Type B pancreatic cell (in vitro differentiated cells): Measurements from ENCODE around the gene SPATA6. TPM values are rescaled to one million over a fixed set of nuclear protein-coding genes. Genes with fewer than 3 reads are reported as not detected.
"Not testable (repeated sequence)": the region's sequence is repeated elsewhere in the genome, so short reads cannot be mapped to it uniquely, and the experiment has no call there.

ENCODE experiments used
- DNase-seq: peaks from one replicate; pipeline ENCODE4 v3.0.0; 2021; ENCODE audit warnings: mixed read lengths; ENCODE audit not compliant: unreplicated experiment; ENCODE audit errors: extremely low spot score
- H3K27ac Mint-ChIP-seq: 2 replicates; pipeline ENCODE4 v1.8.0; 2021; ENCODE audit warnings: mild to moderate bottlenecking, mixed read lengths
- H3K27me3 Mint-ChIP-seq: 2 replicates; pipeline ENCODE4 v1.8.0; 2021; ENCODE audit warnings: mixed read lengths
- H3K36me3 Mint-ChIP-seq: 2 replicates; pipeline ENCODE4 v1.8.0; 2021; ENCODE audit warnings: mixed read lengths
- H3K4me1 Mint-ChIP-seq: one replicate; pipeline ENCODE4 v1.8.0; 2021; ENCODE audit warnings: mixed read lengths; ENCODE audit not compliant: unreplicated experiment
- H3K4me3 Mint-ChIP-seq: 2 replicates; pipeline ENCODE4 v1.8.0; 2021; ENCODE audit warnings: mild to moderate bottlenecking, mixed read lengths
- H3K9me3 Mint-ChIP-seq: 2 replicates; pipeline ENCODE4 v1.8.0; 2021; ENCODE audit warnings: mixed read lengths
- total RNA-seq: library from RNA; stranded (reverse); gene quantifications from 2 replicates; pipeline ENCODE4 v1.2.1, GENCODE V29; 2021; ENCODE audit warnings: low replicate concordance
- TF ChIP-seq, protein P1 (sequence below): fragments of 200-600 bp; sonication (generic); conservative IDR thresholded peaks from 2 replicates; pipeline ENCODE4 v1.5.0; 2021; ENCODE audit warnings: antibody characterized with exemption, mild to moderate bottlenecking

Gene SPATA6
- total RNA-seq, 1 donor from 2014 or later, result 23.5 TPM

GRCh38 chr1:48448932-48449331 lies 23.1 kb downstream of the SPATA6 start:
- Mint-ChIP-seq H3K9me3 (no peaks in the 10 kb centered on the region), H3K27me3 (no peaks in the 10 kb centered on the region), H3K4me3 (no peak overlapping the region), H3K27ac (no peak overlapping the region), H3K36me3 (peaks cover 8% of the 10 kb centered on the region), H3K4me1 (no peaks in the 10 kb centered on the region)
- no peak for DNase-seq
- TF ChIP-seq, protein P1, sequence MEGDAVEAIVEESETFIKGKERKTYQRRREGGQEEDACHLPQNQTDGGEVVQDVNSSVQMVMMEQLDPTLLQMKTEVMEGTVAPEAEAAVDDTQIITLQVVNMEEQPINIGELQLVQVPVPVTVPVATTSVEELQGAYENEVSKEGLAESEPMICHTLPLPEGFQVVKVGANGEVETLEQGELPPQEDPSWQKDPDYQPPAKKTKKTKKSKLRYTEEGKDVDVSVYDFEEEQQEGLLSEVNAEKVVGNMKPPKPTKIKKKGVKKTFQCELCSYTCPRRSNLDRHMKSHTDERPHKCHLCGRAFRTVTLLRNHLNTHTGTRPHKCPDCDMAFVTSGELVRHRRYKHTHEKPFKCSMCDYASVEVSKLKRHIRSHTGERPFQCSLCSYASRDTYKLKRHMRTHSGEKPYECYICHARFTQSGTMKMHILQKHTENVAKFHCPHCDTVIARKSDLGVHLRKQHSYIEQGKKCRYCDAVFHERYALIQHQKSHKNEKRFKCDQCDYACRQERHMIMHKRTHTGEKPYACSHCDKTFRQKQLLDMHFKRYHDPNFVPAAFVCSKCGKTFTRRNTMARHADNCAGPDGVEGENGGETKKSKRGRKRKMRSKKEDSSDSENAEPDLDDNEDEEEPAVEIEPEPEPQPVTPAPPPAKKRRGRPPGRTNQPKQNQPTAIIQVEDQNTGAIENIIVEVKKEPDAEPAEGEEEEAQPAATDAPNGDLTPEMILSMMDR, result no peak

GRCh38 chr1:48444186-48444585 lies 27.8 kb downstream of the SPATA6 start:
- H3K4me1 Mint-ChIP-seq, H3K27ac Mint-ChIP-seq, H3K4me3 Mint-ChIP-seq, DNase-seq, H3K27me3 Mint-ChIP-seq, H3K9me3 Mint-ChIP-seq: not testable (repeated sequence)
- H3K36me3 Mint-ChIP-seq, result peaks cover 13% of the 10 kb centered on the region

GRCh38 chr1:48442864-48443619 lies 29.0 kb downstream of the SPATA6 start:
- Mint-ChIP-seq H3K9me3 (no peaks in the 10 kb centered on the region), H3K27ac (peak overlapping the region; percentile 85), H3K27me3 (no peaks in the 10 kb centered on the region), H3K4me1 (peaks cover 4% of the 10 kb centered on the region), H3K36me3 (peaks cover 21% of the 10 kb centered on the region), H3K4me3 (no peak overlapping the region)
- no peak for DNase-seq
- TF ChIP-seq, protein P1, result no peak

DNA sequence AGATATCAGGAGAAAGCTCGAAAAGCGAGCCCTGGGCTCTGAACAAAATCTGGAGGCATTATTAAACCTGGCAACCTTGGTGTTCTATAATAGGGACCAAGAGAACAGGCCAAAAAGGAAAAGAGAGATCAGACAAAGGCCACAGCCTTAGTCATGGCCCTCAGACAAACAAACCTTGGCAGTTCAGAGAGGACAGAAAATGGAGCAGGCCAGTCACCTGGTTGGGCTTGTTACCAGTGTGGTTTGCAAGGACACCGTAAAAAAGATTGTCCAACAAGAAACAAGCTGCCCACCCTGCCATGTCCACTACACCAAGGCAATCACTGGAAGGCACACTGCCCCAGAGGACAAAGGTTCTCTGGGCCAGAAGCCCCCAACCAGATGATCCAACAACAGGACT lies 31.2 kb downstream of the SPATA6 start:
- not testable (repeated sequence) for H3K27ac Mint-ChIP-seq

GRCh38 chr1:48439380-48439779 lies 32.6 kb downstream of the SPATA6 start:
- peaks cover 24% of the 10 kb centered on the region for H3K36me3 Mint-ChIP-seq
- no peak for DNase-seq
- no peak overlapping the region for H3K27ac Mint-ChIP-seq
- H3K4me1 Mint-ChIP-seq, result peaks cover 4% of the 10 kb centered on the region
- TF ChIP-seq, protein P1, result no peak
- no peaks in the 10 kb centered on the region for H3K27me3 Mint-ChIP-seq
- H3K9me3 Mint-ChIP-seq, result no peaks in the 10 kb centered on the region
- H3K4me3 Mint-ChIP-seq, result no peak overlapping the region

More for the DNA sequence above, 31.2 kb downstream of the SPATA6 start:
- not testable (repeated sequence) for H3K27me3 Mint-ChIP-seq, H3K4me3 Mint-ChIP-seq, H3K9me3 Mint-ChIP-seq, H3K4me1 Mint-ChIP-seq, DNase-seq
- peaks cover 21% of the 10 kb centered on the region for H3K36me3 Mint-ChIP-seq

- not testable (repeated sequence) for H3K9me3 Mint-ChIP-seq, H3K27me3 Mint-ChIP-seq
- peaks cover 19% of the 10 kb centered on the region for H3K36me3 Mint-ChIP-seq
Observed at GRCh38 chr1:48437379-48437778, 34.6 kb downstream of the SPATA6 start.

GRCh38 chr1:48435312-48436002 lies 36.5 kb downstream of the SPATA6 start:
- H3K27me3 Mint-ChIP-seq, H3K27ac Mint-ChIP-seq, H3K4me1 Mint-ChIP-seq, H3K9me3 Mint-ChIP-seq, H3K4me3 Mint-ChIP-seq, DNase-seq: not testable (repeated sequence)
- peaks cover 19% of the 10 kb centered on the region for H3K36me3 Mint-ChIP-seq

More at GRCh38 chr1:48437379-48437778, 34.6 kb downstream of the SPATA6 start:
- not testable (repeated sequence) for H3K4me1 Mint-ChIP-seq, DNase-seq, H3K27ac Mint-ChIP-seq, H3K4me3 Mint-ChIP-seq
